Cardiac muscle cell (in vitro differentiated cells and primary cell): ENCODE results near the gene TNFRSF8. TPM values are rescaled to one million over a fixed set of nuclear protein-coding genes. Genes with fewer than 3 reads are reported as not detected.

Experiments used
- DNase-seq, 2 donors: peaks; one replicate each; pipeline versions ENCODE4 v3.0.0 to v3.0.0-alpha.2; 2010 to 2017; ENCODE audit warnings: low read depth in 1 of 2, low spot score in 1 of 2
- H3K27ac ChIP-seq: fragments of 200-600 bp; sonication (generic); 2 replicates; pipeline ENCODE4 v1.5.1; 2016
- H3K27me3 ChIP-seq: fragments of 200-600 bp; sonication (generic); 2 replicates; pipeline ENCODE4 v1.6.0; 2016; ENCODE audit warnings: control low read depth
- H3K36me3 ChIP-seq: fragments of 200-600 bp; sonication (generic); 2 replicates; pipeline ENCODE4 v1.5.1; 2016; ENCODE audit warnings: control low read depth
- H3K4me1 ChIP-seq: fragments of 200-600 bp; sonication (generic); 2 replicates; pipeline ENCODE4 v1.8.1; 2017; ENCODE audit warnings: low read depth, mild to moderate bottlenecking, mixed run types
- H3K4me3 ChIP-seq: fragments of 200-600 bp; sonication (generic); 2 replicates; pipeline ENCODE4 v1.5.1; 2016; ENCODE audit warnings: mild to moderate bottlenecking
- H3K9me3 ChIP-seq: fragments of 200-600 bp; sonication (generic); 2 replicates; pipeline ENCODE4 v1.5.1; 2017; ENCODE audit warnings: low read depth, mild to moderate bottlenecking, control low read depth
- CTCF ChIP-seq: IDR thresholded peaks from 2 replicates; pipeline ENCODE4 v1.5.1; 2012; ENCODE audit warnings: low read depth, mild to moderate bottlenecking, low read length
- polyA plus RNA-seq: library from polyadenylated mRNA; unstranded; fragments of >200 nt; fragmentation: Nextera tagmentation; extraction: Ambion mirVana; gene quantifications from 2 replicates; pipeline ENCODE4 v1.2.1, GENCODE V29; 2016
- total RNA-seq: library from RNA; depleted of rRNA; stranded (reverse); fragments of >200 nt; gene quantifications from 2 replicates; pipeline ENCODE4 v1.2.3, GENCODE V29; 2016

Gene TNFRSF8
- total and polyA plus RNA-seq, 2 experiments from 2014 or later: 0.06 TPM; not detected in 1

GRCh38 chr1:12127206-12127810 is 64.2 kb downstream of the TNFRSF8 start:
- no peak overlapping the region for H3K4me3 ChIP-seq
- peaks cover 9% of the 10 kb centered on the region for H3K4me1 ChIP-seq
- no peaks in the 10 kb centered on the region for H3K27me3 ChIP-seq
- H3K9me3 ChIP-seq: no peaks in the 10 kb centered on the region
- no peak overlapping the region for H3K27ac ChIP-seq
- TF ChIP-seq CTCF: no peak
- no peaks in the 10 kb centered on the region for H3K36me3 ChIP-seq
- DNase-seq: no peak

DNA sequence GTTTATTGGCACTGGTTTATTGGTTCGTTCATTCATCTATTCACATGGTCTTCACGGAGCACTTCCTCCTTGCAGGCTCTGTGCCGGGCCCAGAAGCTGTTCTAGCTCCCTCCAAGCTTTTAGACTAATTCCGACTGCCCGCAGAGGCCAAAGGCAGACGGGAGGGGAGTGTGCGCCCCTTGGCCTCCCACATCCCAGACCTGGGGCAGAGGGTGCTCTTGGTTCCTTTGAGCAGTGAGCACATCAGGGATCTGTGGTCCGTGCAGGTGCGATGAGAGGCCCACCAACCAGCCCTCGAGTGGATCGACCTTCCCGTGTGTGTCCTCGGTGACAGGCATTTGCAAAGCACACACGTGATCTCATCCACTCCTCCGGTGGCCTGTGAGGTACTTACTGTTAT is 65.0 kb downstream of the TNFRSF8 start:
- no peak for DNase-seq
- H3K4me3 ChIP-seq: no peak overlapping the region
- no peak for TF ChIP-seq CTCF
- no peak overlapping the region for H3K27ac ChIP-seq
- H3K27me3 ChIP-seq: no peaks in the 10 kb centered on the region
- peaks cover 9% of the 10 kb centered on the region for H3K4me1 ChIP-seq
- H3K9me3 ChIP-seq: no peaks in the 10 kb centered on the region
- H3K36me3 ChIP-seq: no peaks in the 10 kb centered on the region

DNA sequence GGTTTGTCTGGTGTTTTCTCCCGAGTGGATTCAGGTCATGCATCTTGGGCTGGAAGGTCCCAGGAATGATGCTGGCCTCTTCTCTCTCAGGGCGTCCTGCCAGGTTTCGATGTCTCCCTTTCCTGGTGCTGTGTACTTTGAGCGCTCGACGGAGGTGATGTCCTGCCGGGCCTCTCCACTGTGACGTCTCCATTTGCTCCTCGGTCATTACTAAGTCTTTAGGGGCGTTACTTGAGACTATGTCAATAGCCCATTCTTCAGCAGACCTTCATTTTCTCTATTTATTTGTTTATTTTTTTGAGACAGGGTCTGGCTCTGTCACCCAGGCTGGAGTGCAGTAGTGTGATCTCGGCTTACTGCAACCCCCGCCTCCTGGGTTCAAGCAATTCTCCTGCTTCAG is 66.5 kb downstream of the TNFRSF8 start:
- DNase-seq: no peak
- no peaks in the 10 kb centered on the region for H3K9me3 ChIP-seq
- H3K27ac ChIP-seq: no peak overlapping the region
- H3K27me3 ChIP-seq: no peaks in the 10 kb centered on the region
- H3K4me3 ChIP-seq: no peak overlapping the region
- no peaks in the 10 kb centered on the region for H3K36me3 ChIP-seq
- TF ChIP-seq CTCF: no peak
- H3K4me1 ChIP-seq: peaks cover 9% of the 10 kb centered on the region

- Histone ChIP-seq H3K4me3 (no peak overlapping the region), H3K27ac (no peak overlapping the region), H3K4me1 (peaks cover 2% of the 10 kb centered on the region), H3K9me3 (no peaks in the 10 kb centered on the region), H3K27me3 (no peaks in the 10 kb centered on the region), H3K36me3 (no peaks in the 10 kb centered on the region)
- DNase-seq: no peak
- no peak for TF ChIP-seq CTCF
Measured at GRCh38 chr1:12130466-12131130, 67.5 kb downstream of the TNFRSF8 start.

GRCh38 chr1:12132078-12132477 is 69.0 kb downstream of the TNFRSF8 start:
- no peak for TF ChIP-seq CTCF
- no peak for DNase-seq
- Histone ChIP-seq H3K36me3 (no peaks in the 10 kb centered on the region), H3K4me1 (no peaks in the 10 kb centered on the region), H3K4me3 (no peak overlapping the region), H3K9me3 (no peaks in the 10 kb centered on the region), H3K27ac (no peak overlapping the region), H3K27me3 (no peaks in the 10 kb centered on the region)
